GM12865 (cell line): Measurements from ENCODE around the gene HP1BP3.

Experiments used
- DNase-seq: peaks from one replicate; pipeline ENCODE4 v3.0.0; 2010; ENCODE audit warnings: low read depth
- H3K4me3 ChIP-seq: 2 replicates; pipeline ENCODE4 v1.5.1; 2011; ENCODE audit warnings: mild to moderate bottlenecking, low read depth, low read length, control low read depth
- TF ChIP-seq, protein P1 (sequence below): IDR thresholded peaks from 2 replicates; pipeline ENCODE4 v1.5.1; 2011; ENCODE audit warnings: low read length, control low read depth, low read depth, inconsistent platforms; ENCODE audit not compliant: insufficient read depth; ENCODE audit errors: missing control alignments

Gene HP1BP3

GRCh38 chr1:20770314-20771087 lies 16.6 kb downstream of the HP1BP3 start:
- DNase-seq = no peak
- no peak overlapping the region for H3K4me3 ChIP-seq
- TF ChIP-seq, protein P1, sequence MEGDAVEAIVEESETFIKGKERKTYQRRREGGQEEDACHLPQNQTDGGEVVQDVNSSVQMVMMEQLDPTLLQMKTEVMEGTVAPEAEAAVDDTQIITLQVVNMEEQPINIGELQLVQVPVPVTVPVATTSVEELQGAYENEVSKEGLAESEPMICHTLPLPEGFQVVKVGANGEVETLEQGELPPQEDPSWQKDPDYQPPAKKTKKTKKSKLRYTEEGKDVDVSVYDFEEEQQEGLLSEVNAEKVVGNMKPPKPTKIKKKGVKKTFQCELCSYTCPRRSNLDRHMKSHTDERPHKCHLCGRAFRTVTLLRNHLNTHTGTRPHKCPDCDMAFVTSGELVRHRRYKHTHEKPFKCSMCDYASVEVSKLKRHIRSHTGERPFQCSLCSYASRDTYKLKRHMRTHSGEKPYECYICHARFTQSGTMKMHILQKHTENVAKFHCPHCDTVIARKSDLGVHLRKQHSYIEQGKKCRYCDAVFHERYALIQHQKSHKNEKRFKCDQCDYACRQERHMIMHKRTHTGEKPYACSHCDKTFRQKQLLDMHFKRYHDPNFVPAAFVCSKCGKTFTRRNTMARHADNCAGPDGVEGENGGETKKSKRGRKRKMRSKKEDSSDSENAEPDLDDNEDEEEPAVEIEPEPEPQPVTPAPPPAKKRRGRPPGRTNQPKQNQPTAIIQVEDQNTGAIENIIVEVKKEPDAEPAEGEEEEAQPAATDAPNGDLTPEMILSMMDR = no peak

DNA sequence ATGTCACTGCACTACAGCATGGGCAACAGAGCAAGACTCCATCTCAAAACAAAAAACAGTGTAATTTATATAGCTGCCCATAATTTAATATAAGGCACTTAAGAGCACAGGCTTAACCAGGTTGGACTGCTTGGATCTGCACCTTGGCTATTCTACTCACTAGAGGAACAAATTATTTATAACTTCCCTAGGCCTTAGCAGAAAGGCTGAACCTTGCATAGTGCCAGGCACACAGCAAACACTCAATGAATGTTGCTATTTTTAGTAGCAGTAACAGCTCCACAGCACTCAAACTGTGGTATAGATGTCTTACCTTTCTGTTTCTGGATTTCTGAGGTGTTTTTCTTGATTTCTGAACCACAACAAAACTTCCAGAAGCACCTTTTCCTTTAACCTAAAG lies 19.8 kb downstream of the HP1BP3 start:
- TF ChIP-seq, protein P1 = no peak
- no peak for DNase-seq
- no peak overlapping the region for H3K4me3 ChIP-seq

DNA sequence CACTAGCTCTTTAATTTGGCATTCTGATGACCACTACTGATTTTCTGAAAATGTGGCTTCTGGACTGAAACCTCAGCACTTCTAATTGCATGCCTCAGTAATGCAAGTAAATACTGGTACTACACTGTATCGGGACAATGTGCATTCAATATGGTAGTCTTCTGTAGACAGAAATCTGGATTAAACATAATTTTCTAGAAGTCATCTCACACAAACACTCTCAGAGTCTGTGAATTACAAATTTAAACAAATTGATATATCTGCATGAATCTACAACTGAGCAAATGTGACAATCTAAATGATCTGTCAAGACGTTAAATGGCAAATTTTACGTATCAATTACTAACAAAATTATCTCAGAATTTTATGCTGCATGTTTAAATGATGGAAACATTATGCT lies 23.7 kb downstream of the HP1BP3 start:
- H3K4me3 ChIP-seq = no peak overlapping the region
- TF ChIP-seq, protein P1 = no peak
- no peak for DNase-seq

GRCh38 chr1:20760322-20760721 lies 26.8 kb downstream of the HP1BP3 start:
- DNase-seq = no peak
- no peak overlapping the region for H3K4me3 ChIP-seq
- TF ChIP-seq, protein P1 = no peak

GRCh38 chr1:20753589-20753988 lies 33.5 kb downstream of the HP1BP3 start:
- DNase-seq = no peak
- TF ChIP-seq, protein P1 = no peak
- no peak overlapping the region for H3K4me3 ChIP-seq

GRCh38 chr1:20751462-20751990 lies 35.6 kb downstream of the HP1BP3 start:
- DNase-seq = no peak
- TF ChIP-seq, protein P1 = no peak
- H3K4me3 ChIP-seq = no peak overlapping the region
